Posterior cingulate gyrus (tissue), 11 donors: ENCODE results near the gene GRP.

Source experiments
- DNase-seq, 10 donors: peaks; one replicate each; pipeline versions ENCODE4 v3.0.0 to v3.0.0-alpha.2; 2020 to 2021; ENCODE audit warnings: mixed read lengths in 3 of 10
- intact Hi-C: fragments of 100-400 bp; cut with DNase I; formaldehyde crosslinking; loops from one replicate; pipeline ENCODE4 v1.15.1; 2023

The GRP gene

GRCh38 chr18:59219672-59220163 lies at the start of gene GRP:
Gene GRP, plus strand, starts transcription at chr18:59220158. Its CDS starts 108 bp downstream, at chr18:59220266.
- DNase-seq, result no peak

GRCh38 chr18:59172664-59173249 lies 47.2 kb upstream of the GRP start:
- no peak for DNase-seq
- intact Hi-C loops, result no loop called here

More at GRCh38 chr18:59219672-59220163, at the start of gene GRP:
- intact Hi-C loops, result no loop called here

- no peak for DNase-seq
- intact Hi-C loops, result no loop called here
Observed at GRCh38 chr18:59177485-59177884, 42.5 kb upstream of the GRP start.

- no peak for DNase-seq
- intact Hi-C loops, result no loop called here
Observed at GRCh38 chr18:59180150-59180845, 39.7 kb upstream of the GRP start.

- DNase-seq, result no peak
- intact Hi-C loops, result no loop called here
Observed at GRCh38 chr18:59182673-59183072, 37.3 kb upstream of the GRP start.

GRCh38 chr18:59189008-59189407 lies 30.9 kb upstream of the GRP start:
- peak in 1 of 10 donors; percentile 55 for DNase-seq
- intact Hi-C loops, result no loop called here

- intact Hi-C loops, result no loop called here
Observed at GRCh38 chr18:59189746-59190145, 30.2 kb upstream of the GRP start.

GRCh38 chr18:59196161-59196725 lies 23.7 kb upstream of the GRP start:
- intact Hi-C loops, result no loop called here
- no peak for DNase-seq

More at GRCh38 chr18:59189746-59190145, 30.2 kb upstream of the GRP start:
- DNase-seq, result no peak

- intact Hi-C loops, result no loop called here
- DNase-seq, result no peak
Observed at GRCh38 chr18:59197636-59198035, 22.3 kb upstream of the GRP start.

GRCh38 chr18:59198215-59198614 lies 21.7 kb upstream of the GRP start:
- DNase-seq, result no peak
- intact Hi-C loops, result no loop called here

GRCh38 chr18:59200787-59201186 lies 19.2 kb upstream of the GRP start:
- intact Hi-C loops, result no loop called here
- no peak for DNase-seq

GRCh38 chr18:59202258-59202820 lies 17.6 kb upstream of the GRP start:
- intact Hi-C loops, result no loop called here
- DNase-seq, result no peak

- intact Hi-C loops, result no loop called here
- DNase-seq, result no peak
Observed at GRCh38 chr18:59207506-59207905, 12.5 kb upstream of the GRP start.

- intact Hi-C loops, result no loop called here
- no peak for DNase-seq
Observed at GRCh38 chr18:59208602-59209125, 11.3 kb upstream of the GRP start.

- intact Hi-C loops, result no loop called here
- DNase-seq, result no peak
Observed at GRCh38 chr18:59210299-59210698, 9.7 kb upstream of the GRP start.

GRCh38 chr18:59211629-59212028 lies 8.3 kb upstream of the GRP start:
- no peak for DNase-seq
- intact Hi-C loops, result no loop called here

- DNase-seq, result peak in 2 of 10 donors; percentile 20 to 79
- intact Hi-C loops, result no loop called here
Observed at GRCh38 chr18:59218018-59218417, 1.9 kb upstream of the GRP start.

- DNase-seq, result peak in 2 of 10 donors; percentile 67 to 81
- intact Hi-C loops, result no loop called here
Observed at GRCh38 chr18:59220164-59220783, 316 bp downstream of the GRP start.

- intact Hi-C loops, result no loop called here
- DNase-seq, result peak in 2 of 10 donors; percentile 66 to 85
Observed at GRCh38 chr18:59220784-59221765, 1.1 kb downstream of the GRP start.

- intact Hi-C loops, result no loop called here
- DNase-seq, result no peak
Observed at GRCh38 chr18:59222341-59222740, 2.4 kb downstream of the GRP start.
